Measurements from ENCODE around the gene CELF4.

CELF4 gene

GRCh38 chr18:37309059-37309458, 256.5 kb downstream of the CELF4 start:
- FAIRE-seq (no peak), DNase-seq (ENCODE audit: insufficient read length, low spot score) (no peak)

- DNase-seq (ENCODE audit: insufficient read length, low spot score) = no peak
- no peak for FAIRE-seq
Observed at GRCh38 chr18:37307181-37307580, 258.4 kb downstream of the CELF4 start.

DNA sequence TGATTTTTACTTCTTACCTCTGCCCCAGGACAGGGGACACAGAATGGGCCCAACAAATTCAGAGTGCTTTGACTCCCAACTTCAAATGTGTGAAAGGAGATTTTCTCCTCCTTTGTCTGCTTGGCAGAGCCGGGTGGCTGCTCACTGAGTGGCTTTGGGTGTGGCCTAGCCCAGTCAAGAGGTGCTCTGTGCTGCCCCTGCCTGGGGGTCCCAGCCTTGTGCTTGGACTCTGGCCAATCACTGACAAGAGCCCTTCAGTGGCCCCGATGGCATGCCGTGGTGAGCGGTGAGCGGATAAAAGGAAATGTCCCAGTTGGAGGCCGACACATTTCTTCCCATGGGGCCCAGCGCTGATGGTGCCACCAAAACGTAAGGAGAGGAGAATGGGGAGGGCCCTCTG, 259.2 kb downstream of the CELF4 start:
- FAIRE-seq (no peak), DNase-seq (ENCODE audit: insufficient read length, low spot score) (no peak)

DNA sequence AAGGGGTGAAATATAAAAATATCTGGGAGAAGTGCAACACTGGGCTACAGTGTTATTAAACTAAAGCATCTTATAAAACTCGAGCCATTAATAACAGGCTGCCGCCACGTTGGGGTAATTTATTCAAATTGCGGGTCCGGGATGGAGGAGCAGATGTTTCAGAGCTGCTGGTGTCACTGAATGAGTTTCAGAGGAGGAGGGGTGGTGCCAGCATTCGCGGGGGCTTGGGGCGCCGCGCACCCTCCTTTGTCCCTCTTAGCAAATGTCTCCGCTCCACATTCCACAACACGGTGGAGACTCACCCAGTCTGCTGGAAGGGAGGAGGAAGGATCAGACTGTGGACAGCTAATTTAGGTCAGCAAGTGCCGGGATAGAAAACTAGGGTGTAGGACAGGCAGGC, 260.5 kb downstream of the CELF4 start:
- DNase-seq (ENCODE audit: insufficient read length, low spot score) (no peak), FAIRE-seq (no peak)

- FAIRE-seq (no peak), DNase-seq (ENCODE audit: insufficient read length, low spot score) (no peak)
Observed at GRCh38 chr18:37304012-37304680, 261.5 kb downstream of the CELF4 start.

- DNase-seq (ENCODE audit: insufficient read length, low spot score) (no peak), FAIRE-seq (no peak)
Observed at GRCh38 chr18:37303009-37303408, 262.6 kb downstream of the CELF4 start.

GRCh38 chr18:37302519-37302918, 263.1 kb downstream of the CELF4 start:
- FAIRE-seq = no peak
- no peak for DNase-seq (ENCODE audit: insufficient read length, low spot score)

- no peak for FAIRE-seq
- DNase-seq (ENCODE audit: insufficient read length, low spot score) = peak; percentile 53
Observed at GRCh38 chr18:37299471-37300304, 265.9 kb downstream of the CELF4 start.

GRCh38 chr18:37298816-37299215, 266.8 kb downstream of the CELF4 start:
- no peak for FAIRE-seq
- no peak for DNase-seq (ENCODE audit: insufficient read length, low spot score)

- DNase-seq (ENCODE audit: insufficient read length, low spot score) (no peak), FAIRE-seq (no peak)
Observed at GRCh38 chr18:37297106-37297505, 268.5 kb downstream of the CELF4 start.

DNA sequence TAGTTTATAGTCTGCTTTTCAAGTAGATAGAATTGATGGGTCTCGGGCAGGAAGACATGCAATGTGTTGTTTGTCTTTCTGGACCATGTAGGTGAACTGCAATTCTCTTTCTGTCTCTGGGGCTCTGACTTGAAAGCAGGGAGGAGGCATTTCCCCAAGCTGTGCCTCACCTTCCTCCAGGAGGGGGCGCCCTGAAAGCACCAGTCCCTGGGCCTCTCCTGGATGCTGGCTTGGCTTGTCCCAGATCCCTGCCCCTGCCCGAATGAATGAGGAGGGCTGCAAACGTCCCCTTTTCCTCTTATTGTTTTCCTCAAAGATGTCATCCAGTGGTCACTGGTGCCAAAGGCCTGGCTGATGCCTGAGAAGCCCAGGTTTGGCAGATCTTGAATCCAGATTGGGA, 270.6 kb downstream of the CELF4 start:
- no peak for FAIRE-seq

DNA sequence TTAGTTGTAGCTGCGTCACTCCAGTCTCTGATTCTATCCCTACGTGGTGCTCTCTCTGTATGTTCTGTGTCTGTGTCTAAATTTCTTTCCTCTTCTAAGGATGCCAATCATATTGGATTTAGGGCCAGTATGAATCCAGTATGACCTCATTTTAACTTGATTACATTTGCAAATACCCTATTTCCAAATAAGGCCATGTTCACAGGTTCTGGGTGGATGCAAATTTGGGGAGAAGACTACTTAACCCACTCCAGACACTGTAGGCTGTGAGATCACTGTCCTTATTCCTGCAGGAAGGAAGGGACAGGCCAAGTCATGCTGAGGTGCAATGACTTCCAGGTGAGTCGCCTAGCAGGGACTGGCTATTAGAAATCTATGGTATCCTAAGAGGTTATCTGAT, 272.2 kb downstream of the CELF4 start:
- DNase-seq (ENCODE audit: insufficient read length, low spot score) (no peak), FAIRE-seq (no peak)

More for the DNA sequence above, 270.6 kb downstream of the CELF4 start:
- peak; percentile 7 for DNase-seq (ENCODE audit: insufficient read length, low spot score)

- DNase-seq (ENCODE audit: insufficient read length, low spot score) = no peak
- FAIRE-seq = no peak
Observed at GRCh38 chr18:37289423-37289822, 276.2 kb downstream of the CELF4 start.

DNA sequence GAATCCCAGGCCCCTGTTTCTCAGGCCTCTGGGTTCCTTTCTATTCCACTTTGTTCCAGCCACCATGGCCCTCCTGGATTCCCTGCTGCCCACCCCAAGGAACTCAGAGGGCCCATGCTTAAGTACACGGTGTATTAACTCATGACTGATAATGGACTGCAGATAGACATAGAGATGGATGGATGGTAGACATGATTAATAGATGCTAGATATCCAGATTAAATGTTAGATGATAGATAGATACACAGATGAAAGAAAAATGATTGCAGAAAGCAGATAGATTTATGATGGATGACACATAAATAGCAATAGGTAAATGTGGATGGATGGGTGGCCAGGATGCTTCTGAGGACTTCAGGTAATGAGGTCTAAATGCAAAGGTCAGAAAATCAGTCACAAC, 278.0 kb downstream of the CELF4 start:
- no peak for FAIRE-seq
- DNase-seq (ENCODE audit: insufficient read length, low spot score) = no peak

DNA sequence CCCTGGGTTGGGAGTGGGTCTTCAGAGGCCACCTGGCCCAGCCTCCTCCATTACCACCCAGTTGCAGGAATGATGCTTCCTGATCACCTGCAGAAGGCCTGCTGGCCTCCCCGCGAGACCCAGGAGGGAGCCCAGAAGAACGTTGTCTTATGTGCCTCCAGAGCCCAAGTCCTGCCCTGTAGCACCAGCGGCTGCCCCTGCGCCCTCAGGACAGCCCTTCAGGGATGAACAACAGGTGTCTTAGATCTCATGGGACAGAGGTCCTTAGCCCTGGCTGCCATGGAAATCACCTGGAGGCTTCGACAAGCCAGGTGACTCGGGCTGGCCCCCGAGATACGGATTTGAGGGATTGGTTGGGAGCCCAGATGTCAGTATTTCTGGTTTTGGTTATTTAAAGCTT, 278.8 kb downstream of the CELF4 start:
- no peak for DNase-seq (ENCODE audit: insufficient read length, low spot score)

DNA sequence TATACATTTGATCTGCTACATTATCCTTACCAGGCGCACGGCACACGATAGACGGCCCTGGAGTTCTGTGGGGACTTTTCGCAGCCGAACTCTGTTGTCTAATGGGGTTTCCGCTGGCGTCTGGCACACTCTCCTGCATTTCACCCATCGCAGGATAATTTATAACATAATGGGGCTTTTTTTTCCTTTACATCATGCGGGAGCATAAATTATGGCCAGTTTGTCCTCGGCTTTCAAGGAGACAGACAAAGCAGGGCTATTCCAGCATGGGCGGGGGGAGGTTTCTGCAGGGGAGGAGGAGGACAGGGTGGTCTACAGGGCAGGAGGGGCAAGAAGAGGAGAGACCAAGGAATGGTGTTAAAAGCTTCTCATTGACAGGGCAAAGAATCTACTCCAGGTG, 279.8 kb downstream of the CELF4 start:
- no peak for FAIRE-seq
- DNase-seq (ENCODE audit: insufficient read length, low spot score) = no peak

More for the DNA sequence above, 278.8 kb downstream of the CELF4 start:
- FAIRE-seq = no peak

- no peak for FAIRE-seq
- no peak for DNase-seq (ENCODE audit: insufficient read length, low spot score)
Observed at GRCh38 chr18:37284260-37284659, 281.3 kb downstream of the CELF4 start.

DNA sequence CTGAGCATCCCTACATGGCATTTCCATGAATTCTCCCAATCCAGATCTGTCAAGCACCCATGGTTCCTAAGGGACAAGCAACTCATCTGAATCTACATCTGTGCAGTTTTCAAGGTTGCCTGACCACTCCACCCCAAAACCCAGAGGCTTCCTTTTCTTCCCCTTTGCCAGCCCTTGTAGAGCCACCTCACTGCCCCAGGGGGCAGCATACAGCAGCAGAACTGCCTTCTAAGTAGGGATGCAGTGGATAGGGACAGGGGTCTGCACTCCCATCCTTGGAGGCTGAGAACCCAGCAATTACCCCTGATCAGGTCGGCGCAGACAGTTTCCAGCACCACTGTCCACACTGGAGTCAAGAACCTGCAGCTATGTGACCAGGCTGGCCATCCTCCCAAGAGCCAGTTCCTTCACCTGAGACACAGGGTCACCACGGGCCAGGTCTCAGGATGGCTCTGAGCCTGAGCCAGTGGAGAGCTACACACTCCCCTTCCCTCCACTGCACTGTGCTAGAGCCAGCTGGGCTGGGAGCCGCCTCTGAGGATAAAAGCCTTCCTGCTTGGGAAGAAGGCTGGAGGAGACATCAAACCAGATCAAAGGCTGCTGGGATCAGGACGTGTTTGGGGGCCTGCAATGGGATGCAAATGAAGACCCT, 283.1 kb downstream of the CELF4 start:
- no peak for FAIRE-seq
- no peak for DNase-seq (ENCODE audit: insufficient read length, low spot score)

GRCh38 chr18:37280701-37281393, 284.8 kb downstream of the CELF4 start:
- FAIRE-seq (no peak), DNase-seq (ENCODE audit: insufficient read length, low spot score) (no peak)

DNA sequence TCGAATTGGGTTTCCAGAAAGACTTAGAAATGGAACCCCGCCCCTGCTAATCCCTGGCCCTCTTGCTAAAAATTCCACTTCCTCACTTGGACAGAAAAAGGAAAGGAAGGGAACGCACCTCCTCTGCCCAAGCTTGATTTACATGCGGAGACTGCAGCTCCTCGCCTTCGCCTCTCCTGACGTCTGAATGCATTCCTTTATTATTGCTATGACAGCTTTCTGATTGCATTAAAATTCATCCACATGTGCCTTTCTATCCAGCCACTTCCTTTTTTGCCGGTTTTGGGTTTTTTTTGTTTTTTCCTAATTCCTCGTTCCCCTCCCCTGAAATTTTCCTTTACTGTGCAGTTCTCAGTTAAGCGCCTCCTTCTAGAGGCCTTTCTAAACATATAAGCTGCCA, 287.8 kb downstream of the CELF4 start:
- DNase-seq (ENCODE audit: insufficient read length, low spot score) (no peak), FAIRE-seq (no peak)
